OCI-LY1 (cell line): Measurements from ENCODE around the gene LOXL3.
A peak's percentile ranks its signal among the peaks of the same experiment; 100 is the strongest.

Source experiments
- H2AFZ ChIP-seq: fragments of 200-600 bp; sonication (generic), shearing (Covaris generic); 2 replicates; pipeline ENCODE4 v1.6.0; 2014; ENCODE audit warnings: antibody characterized with exemption, mild to moderate bottlenecking, low read length
- H3F3A ChIP-seq: fragments of 200-600 bp; sonication (generic), shearing (Covaris generic); 2 replicates; pipeline ENCODE4 v1.6.0; 2014; ENCODE audit warnings: mild to moderate bottlenecking, antibody characterized with exemption, low read length, moderate library complexity; ENCODE audit not compliant: insufficient read depth
- H3K27ac ChIP-seq: fragments of 200-600 bp; sonication (generic); 2 replicates; pipeline ENCODE4 v1.5.1; 2014; ENCODE audit warnings: low read length, mixed run types, mild to moderate bottlenecking, low read depth; ENCODE audit not compliant: poor library complexity, severe bottlenecking
- H3K27me3 ChIP-seq: fragments of 200-600 bp; sonication (generic); 2 replicates; pipeline ENCODE4 v1.6.0; 2014; ENCODE audit warnings: antibody characterized with exemption, mild to moderate bottlenecking, low read length, moderate library complexity; ENCODE audit not compliant: insufficient read depth
- H3K36me3 ChIP-seq: fragments of 200-600 bp; sonication (generic); 2 replicates; pipeline ENCODE4 v1.6.1; 2014; ENCODE audit warnings: mild to moderate bottlenecking, antibody characterized with exemption, low read length, moderate library complexity, mixed read lengths; ENCODE audit not compliant: insufficient read depth
- H3K4me1 ChIP-seq: fragments of 200-600 bp; sonication (generic); 2 replicates; pipeline ENCODE4 v1.5.1; 2014; ENCODE audit warnings: mild to moderate bottlenecking, low read length, moderate library complexity; ENCODE audit not compliant: insufficient read depth, severe bottlenecking
- H3K4me2 ChIP-seq: fragments of 200-600 bp; sonication (generic), shearing (Covaris generic); 2 replicates; pipeline ENCODE4 v1.6.1; 2014; ENCODE audit warnings: low read length
- H3K4me3 ChIP-seq: fragments of 200-600 bp; sonication (generic); 2 replicates; pipeline ENCODE4 v1.5.1; 2014; ENCODE audit warnings: low read length, low read depth, mild to moderate bottlenecking, mixed read lengths; ENCODE audit not compliant: poor library complexity, severe bottlenecking
- H3K79me2 ChIP-seq: fragments of 200-600 bp; shearing (Covaris generic); 2 replicates; pipeline ENCODE4 v1.6.1; 2016; ENCODE audit warnings: mixed run types, low read length, mixed read lengths; ENCODE audit not compliant: insufficient read depth
- H3K9ac ChIP-seq: fragments of 200-600 bp; sonication (generic), shearing (Covaris generic); 2 replicates; pipeline ENCODE4 v1.6.1; 2014; ENCODE audit warnings: mild to moderate bottlenecking, low read length, mixed read lengths
- H3K9me2 ChIP-seq: fragments of 200-600 bp; sonication (generic), shearing (Covaris generic); 2 replicates; pipeline ENCODE4 v1.6.1; 2014; ENCODE audit warnings: low read depth, mild to moderate bottlenecking, low read length, mixed read lengths
- H3K9me3 ChIP-seq: fragments of 200-600 bp; shearing (Covaris generic); 2 replicates; pipeline ENCODE4 v1.6.1; 2014; ENCODE audit warnings: low read length, mixed read lengths
- H4K20me1 ChIP-seq: fragments of 200-600 bp; sonication (generic), shearing (Covaris generic); 2 replicates; pipeline ENCODE4 v1.6.0; 2016; ENCODE audit warnings: mild to moderate bottlenecking, low read length; ENCODE audit not compliant: insufficient read depth
- EZH2 ChIP-seq: fragments of 200-600 bp; sonication (generic), shearing (Covaris generic); IDR thresholded peaks from 2 replicates; pipeline ENCODE4 v1.8.0; 2017; ENCODE audit warnings: borderline replicate concordance, mixed run types, mild to moderate bottlenecking, antibody characterized with exemption, low read length, moderate library complexity, mixed read lengths
- TF ChIP-seq, protein P1 (sequence below): fragments of 200-600 bp; sonication (generic), shearing (Covaris generic); IDR thresholded peaks from 2 replicates; pipeline ENCODE4 v1.5.1; 2017; ENCODE audit warnings: mild to moderate bottlenecking, antibody characterized with exemption, low read length, moderate library complexity, mixed read lengths

LOXL3 gene

GRCh38 chr2:74533464-74533863, 20.3 kb downstream of the LOXL3 start:
- H3K27ac ChIP-seq: no peak overlapping the region
- H3K9me2 ChIP-seq: no peaks in the 10 kb centered on the region
- H3K27me3 ChIP-seq: no peaks in the 10 kb centered on the region
- no peak overlapping the region for H3K4me3 ChIP-seq
- no peaks in the 10 kb centered on the region for H3F3A ChIP-seq
- no peak overlapping the region for H2AFZ ChIP-seq
- no peak overlapping the region for H3K4me2 ChIP-seq
- H3K9me3 ChIP-seq: no peaks in the 10 kb centered on the region
- peaks cover 27% of the 10 kb centered on the region for H3K36me3 ChIP-seq
- peaks cover 20% of the 10 kb centered on the region for H3K4me1 ChIP-seq
- no peaks in the 10 kb centered on the region for H4K20me1 ChIP-seq
- TF ChIP-seq, protein P1, sequence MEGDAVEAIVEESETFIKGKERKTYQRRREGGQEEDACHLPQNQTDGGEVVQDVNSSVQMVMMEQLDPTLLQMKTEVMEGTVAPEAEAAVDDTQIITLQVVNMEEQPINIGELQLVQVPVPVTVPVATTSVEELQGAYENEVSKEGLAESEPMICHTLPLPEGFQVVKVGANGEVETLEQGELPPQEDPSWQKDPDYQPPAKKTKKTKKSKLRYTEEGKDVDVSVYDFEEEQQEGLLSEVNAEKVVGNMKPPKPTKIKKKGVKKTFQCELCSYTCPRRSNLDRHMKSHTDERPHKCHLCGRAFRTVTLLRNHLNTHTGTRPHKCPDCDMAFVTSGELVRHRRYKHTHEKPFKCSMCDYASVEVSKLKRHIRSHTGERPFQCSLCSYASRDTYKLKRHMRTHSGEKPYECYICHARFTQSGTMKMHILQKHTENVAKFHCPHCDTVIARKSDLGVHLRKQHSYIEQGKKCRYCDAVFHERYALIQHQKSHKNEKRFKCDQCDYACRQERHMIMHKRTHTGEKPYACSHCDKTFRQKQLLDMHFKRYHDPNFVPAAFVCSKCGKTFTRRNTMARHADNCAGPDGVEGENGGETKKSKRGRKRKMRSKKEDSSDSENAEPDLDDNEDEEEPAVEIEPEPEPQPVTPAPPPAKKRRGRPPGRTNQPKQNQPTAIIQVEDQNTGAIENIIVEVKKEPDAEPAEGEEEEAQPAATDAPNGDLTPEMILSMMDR: no peak
- no peak for TF ChIP-seq EZH2
- H3K9ac ChIP-seq: no peak overlapping the region
- peaks cover 8% of the 10 kb centered on the region for H3K79me2 ChIP-seq

- H3K4me3 ChIP-seq: no peak overlapping the region
- no peaks in the 10 kb centered on the region for H3K9me3 ChIP-seq
- H4K20me1 ChIP-seq: no peaks in the 10 kb centered on the region
- H3K27ac ChIP-seq: no peak overlapping the region
- no peaks in the 10 kb centered on the region for H3K9me2 ChIP-seq
- peaks cover 10% of the 10 kb centered on the region for H3K79me2 ChIP-seq
- H2AFZ ChIP-seq: no peak overlapping the region
- H3K27me3 ChIP-seq: no peaks in the 10 kb centered on the region
- peaks cover 29% of the 10 kb centered on the region for H3K4me1 ChIP-seq
- no peak overlapping the region for H3K4me2 ChIP-seq
- H3K9ac ChIP-seq: no peak overlapping the region
- TF ChIP-seq, protein P1: peak; percentile 52
- TF ChIP-seq EZH2: no peak
- peaks cover 40% of the 10 kb centered on the region for H3K36me3 ChIP-seq
- H3F3A ChIP-seq: no peaks in the 10 kb centered on the region
These were observed 21.5 kb downstream of the LOXL3 start for GRCh38 chr2:74532222-74532621.

DNA sequence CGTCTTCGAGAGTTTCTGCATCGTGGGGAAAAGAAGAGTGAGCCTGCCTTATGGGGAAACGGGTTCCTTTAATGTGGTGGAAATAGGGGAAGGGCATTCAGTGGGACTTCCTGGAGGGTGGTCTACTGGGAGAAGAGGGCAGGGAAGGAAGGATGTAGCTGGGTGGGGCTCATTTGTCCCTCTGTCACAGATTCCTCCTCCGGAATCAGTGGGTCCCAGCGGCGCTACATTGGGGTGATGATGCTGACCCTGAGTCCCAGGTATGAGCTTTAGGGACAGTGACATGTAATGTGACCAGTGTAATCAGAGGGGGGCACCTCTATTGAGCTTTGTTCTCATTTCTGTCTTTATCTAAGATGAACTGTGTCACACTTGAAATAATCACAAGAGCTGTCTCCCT, 22.1 kb downstream of the LOXL3 start:
- H3K9me3 ChIP-seq: no peaks in the 10 kb centered on the region
- H4K20me1 ChIP-seq: no peaks in the 10 kb centered on the region
- no peak overlapping the region for H3K4me3 ChIP-seq
- H3K27me3 ChIP-seq: no peaks in the 10 kb centered on the region
- peaks cover 10% of the 10 kb centered on the region for H3K79me2 ChIP-seq
- H3K4me2 ChIP-seq: peak overlapping the region; percentile 95; the same call in 1 of the 2 replicates
- peaks cover 45% of the 10 kb centered on the region for H3K36me3 ChIP-seq
- H3K9me2 ChIP-seq: no peaks in the 10 kb centered on the region
- no peak overlapping the region for H3K27ac ChIP-seq
- H3K9ac ChIP-seq: no peak overlapping the region; the same call in 1 of the 2 replicates
- H3F3A ChIP-seq: no peaks in the 10 kb centered on the region
- H2AFZ ChIP-seq: no peak overlapping the region
- TF ChIP-seq EZH2: no peak
- H3K4me1 ChIP-seq: peaks cover 29% of the 10 kb centered on the region
